ENCODE measurements around the gene RCBTB1. TPM values are rescaled to one million over a fixed set of nuclear protein-coding genes. Genes with fewer than 3 reads are reported as not detected.

The RCBTB1 gene
- total RNA-seq, 1 donor from 2014 or later: 24.2 TPM

Other genes with a start within 250 kb of the RCBTB1 start
- gene CAB39L, start 141.5 kb downstream of the RCBTB1 start, total RNA-seq: 13.3 to 14.7 TPM (median 14.1 TPM) in 3 replicates
- 10.8 to 12.0 TPM (median 11.6 TPM) in 3 replicates for gene SETDB2, start 141.3 kb downstream of the RCBTB1 start, total RNA-seq
- gene PHF11, start 89.6 kb downstream of the RCBTB1 start, total RNA-seq: 32.4 to 36.0 TPM (median 33.3 TPM) in 3 replicates
- gene ARL11, start 42.9 kb upstream of the RCBTB1 start, total RNA-seq: 0.11 to 0.20 TPM (median 0.16 TPM) in 3 replicates
- 52.7 to 58.0 TPM (median 57.7 TPM) in 3 replicates for gene EBPL, start 105.9 kb upstream of the RCBTB1 start, total RNA-seq
- gene KPNA3, start 207.1 kb upstream of the RCBTB1 start, total RNA-seq: 36.4 to 36.8 TPM (median 36.4 TPM) in 3 replicates